ENCODE measurements around the gene ZNF597. TPM values are rescaled to one million over a fixed set of nuclear protein-coding genes. Genes with fewer than 3 reads are reported as not detected.

The ZNF597 gene
- total and polyA plus RNA-seq, 2 experiments from 2014 or later = 1.2 to 2.4 TPM

GRCh38 chr16:3383045-3383448, 60.3 kb downstream of the ZNF597 start:
- H3K27me3 Mint-ChIP-seq (ENCODE audit: insufficient read depth, low read depth, poor library complexity) = peaks cover 10% of the 10 kb centered on the region

More at GRCh38 chr16:3383045-3383448, 60.3 kb downstream of the ZNF597 start:
- TF ChIP-seq JUNB (IDR thresholded peaks at IDR 0.05; ENCODE audit: unreplicated experiment) = no peak
- TF ChIP-seq ZNF462 (CRISPR knock-in tag; IDR thresholded peaks at IDR 0.05) = no peak
- TF ChIP-seq POLR2AphosphoS5 (IDR thresholded peaks at IDR 0.05; ENCODE audit: low read depth) = no peak
- TF ChIP-seq EZH2phosphoT487 (IDR thresholded peaks at IDR 0.05; ENCODE audit: unreplicated experiment) = no peak
- TF ChIP-seq NANOG (IDR thresholded peaks at IDR 0.05; ENCODE audit: borderline replicate concordance) = no peak
- TF ChIP-seq CTCF (conservative IDR thresholded peaks at IDR 0.05; ENCODE audit: low read depth in 2 of 2) = no peak
- TF ChIP-seq ZNF331 (CRISPR knock-in tag; IDR thresholded peaks at IDR 0.05; ENCODE audit: low read depth) = no peak
- TF ChIP-seq ETS1 (IDR thresholded peaks at IDR 0.05) = no peak
- no peak for TF ChIP-seq STAT1 (IDR thresholded peaks at IDR 0.05; ENCODE audit: unreplicated experiment)
- TF ChIP-seq EZH2 (IDR thresholded peaks at IDR 0.05; ENCODE audit: low read depth, unreplicated experiment) = no peak
- TF ChIP-seq ZNF114 (CRISPR knock-in tag; IDR thresholded peaks at IDR 0.05) = no peak
- no peak for TF ChIP-seq REST (IDR thresholded peaks at IDR 0.05; ENCODE audit: unreplicated experiment)
- TF ChIP-seq CREB1 (CRISPR knock-in tag; IDR thresholded peaks at IDR 0.05; ENCODE audit: low read depth) = no peak
- H3K4me3 Mint-ChIP-seq = no peak overlapping the region
- H3F3A ChIP-seq (replicated peaks; ENCODE audit: low read depth) = no peaks in the 10 kb centered on the region
- H3K27me3 ChIP-seq (ENCODE audit: insufficient read depth) = no peaks in the 10 kb centered on the region
- no peak overlapping the region for H3K27ac ChIP-seq (ENCODE audit: low read depth)
- H3K4me2 ChIP-seq = no peak overlapping the region
- peak; percentile 11 for DNase-seq (ENCODE audit: low spot score)
- H3K4me3 ChIP-seq = peak overlapping the region; percentile 29; the same call in 1 of the 2 replicates
- peaks cover 95% of the 10 kb centered on the region for H3K9me3 Mint-ChIP-seq
- H3K36me3 Mint-ChIP-seq (ENCODE audit: low read depth) = peaks cover 84% of the 10 kb centered on the region
- H3K9me2 ChIP-seq (ENCODE audit: insufficient read depth) = no peaks in the 10 kb centered on the region
- no peaks in the 10 kb centered on the region for H3K4me1 ChIP-seq (ENCODE audit: insufficient read depth)
- H3K27ac Mint-ChIP-seq = no peak overlapping the region
- H4K20me1 ChIP-seq (replicated peaks; ENCODE audit: insufficient read depth) = no peaks in the 10 kb centered on the region
- no peaks in the 10 kb centered on the region for H3K4me1 Mint-ChIP-seq
- H2AFZ ChIP-seq = no peak overlapping the region
- peaks cover 45% of the 10 kb centered on the region for H3K36me3 ChIP-seq (ENCODE audit: insufficient read depth)
- H3K79me2 ChIP-seq (replicated peaks; ENCODE audit: insufficient read depth) = no peaks in the 10 kb centered on the region
- ATAC-seq = no peak

Measured in GM23338 (cell line).